Pons (tissue), 1 donor: Measurements from ENCODE around the gene SLC35B3.
"Not testable (repeated sequence)": the region's sequence is repeated elsewhere in the genome, so short reads cannot be mapped to it uniquely, and the experiment has no call there.

Experiments used
- DNase-seq: peaks from one replicate; pipeline ENCODE4 v3.0.0-alpha.2; 2016; ENCODE audit warnings: low spot score

The SLC35B3 gene

GRCh38 chr6:8435093-8435844, at the start of gene SLC35B3:
Gene SLC35B3 (minus strand): TSS chr6:8435545.
- peak; percentile 92 for DNase-seq

GRCh38 chr6:8483650-8484049, 48.3 kb upstream of the SLC35B3 start:
- DNase-seq, result no peak

GRCh38 chr6:8481727-8482126, 46.4 kb upstream of the SLC35B3 start:
- no peak for DNase-seq

- no peak for DNase-seq
Measured at GRCh38 chr6:8478418-8478817, 43.1 kb upstream of the SLC35B3 start.

DNA sequence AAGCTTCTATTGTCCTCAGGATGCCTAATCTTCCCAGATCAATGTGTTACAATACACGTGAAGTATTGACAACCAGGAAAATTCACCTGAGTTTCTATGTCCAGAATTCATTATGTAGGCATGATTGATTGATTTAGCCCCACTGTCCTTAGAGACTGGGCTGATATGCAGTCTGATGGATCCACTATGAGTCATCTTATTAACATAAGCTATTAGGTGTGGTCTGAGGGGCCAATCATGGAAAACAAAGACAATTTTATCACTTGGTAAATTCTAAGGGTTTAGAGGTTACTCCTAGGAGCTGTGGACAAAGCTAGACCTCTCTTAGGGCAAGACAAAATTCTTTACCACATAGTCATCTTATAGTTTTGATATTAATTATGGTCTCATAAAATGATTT, 41.3 kb upstream of the SLC35B3 start:
- no peak for DNase-seq

- DNase-seq, result no peak
Measured at GRCh38 chr6:8468552-8469356, 33.4 kb upstream of the SLC35B3 start.

DNA sequence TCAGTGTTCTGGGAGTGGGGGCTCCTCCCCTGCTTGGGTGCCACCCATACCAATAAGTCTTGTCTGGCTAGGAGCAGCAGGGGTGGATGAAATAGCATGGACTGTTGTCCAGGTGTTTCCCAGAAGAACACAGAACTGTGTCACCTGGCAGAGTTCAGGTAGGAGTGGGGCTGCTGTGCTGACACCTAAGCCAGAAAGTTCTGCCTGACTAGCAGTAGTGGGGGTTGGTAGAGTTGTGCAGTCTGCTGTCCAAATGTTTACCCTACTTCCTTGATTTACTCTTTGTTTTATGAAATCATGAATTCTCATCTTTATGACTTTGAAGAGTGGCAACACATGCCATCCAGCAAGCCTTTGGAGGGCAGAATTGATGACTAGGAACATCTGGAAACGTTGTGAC, 27.3 kb upstream of the SLC35B3 start:
- no peak for DNase-seq

DNA sequence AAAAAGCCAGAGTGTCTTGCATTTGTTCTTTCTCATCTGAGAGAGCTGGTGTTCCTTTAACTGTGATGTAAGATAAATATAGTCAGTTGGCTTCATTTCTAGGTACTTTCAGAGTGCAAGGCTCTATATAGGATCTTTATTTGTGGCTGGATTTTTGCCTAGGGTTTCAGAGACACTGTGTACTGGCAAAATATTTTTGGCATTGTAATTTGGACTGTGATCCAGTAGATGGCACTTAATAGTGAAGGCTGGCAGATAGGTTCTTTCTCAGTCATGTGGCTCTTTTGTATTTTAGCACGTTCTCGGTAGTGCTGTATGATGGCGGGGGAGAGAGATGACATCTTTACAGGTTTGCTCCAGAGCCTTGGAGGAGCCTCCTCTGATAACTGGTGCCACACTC, 26.8 kb upstream of the SLC35B3 start:
- DNase-seq, result no peak

DNA sequence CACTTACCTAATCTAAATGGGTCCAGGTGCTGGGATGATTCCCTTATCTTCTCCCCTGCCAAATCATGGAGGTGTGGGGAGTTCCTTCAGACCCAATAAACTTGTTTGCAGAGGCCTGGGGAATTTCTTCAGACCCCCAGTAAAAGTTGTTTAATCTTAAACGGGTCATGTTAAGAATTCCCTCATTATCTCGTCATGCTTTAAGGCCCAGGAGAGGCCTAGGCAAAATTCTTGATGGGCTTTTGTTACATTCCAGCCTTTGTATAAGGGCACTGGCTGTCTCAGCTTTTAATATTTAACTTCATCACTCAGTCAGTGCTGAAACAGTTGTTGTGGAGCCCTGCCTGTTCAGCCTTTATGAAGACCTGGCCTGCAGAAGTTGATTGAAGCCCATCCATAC, 11.0 kb upstream of the SLC35B3 start:
- DNase-seq, result no peak

DNA sequence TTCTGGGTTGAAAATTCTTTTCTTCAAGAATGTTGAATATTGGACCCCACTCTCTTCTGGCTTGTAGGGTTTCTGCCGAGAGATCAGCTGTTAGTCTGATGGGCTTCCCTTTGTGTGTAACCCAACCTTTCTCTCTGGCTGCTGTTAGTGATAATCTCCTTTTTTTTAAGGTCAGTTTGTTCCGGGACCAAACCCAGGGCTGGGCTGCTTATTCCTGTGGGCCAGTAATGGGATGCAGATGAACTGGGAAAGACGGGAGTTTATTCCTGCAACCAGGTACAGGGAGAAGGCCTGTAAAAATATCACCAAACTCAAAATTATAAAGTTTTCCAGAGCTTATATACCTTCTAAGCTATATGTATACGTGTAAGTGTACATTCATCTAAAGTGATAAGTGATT, 10.6 kb upstream of the SLC35B3 start:
- DNase-seq, result not testable (repeated sequence)

DNA sequence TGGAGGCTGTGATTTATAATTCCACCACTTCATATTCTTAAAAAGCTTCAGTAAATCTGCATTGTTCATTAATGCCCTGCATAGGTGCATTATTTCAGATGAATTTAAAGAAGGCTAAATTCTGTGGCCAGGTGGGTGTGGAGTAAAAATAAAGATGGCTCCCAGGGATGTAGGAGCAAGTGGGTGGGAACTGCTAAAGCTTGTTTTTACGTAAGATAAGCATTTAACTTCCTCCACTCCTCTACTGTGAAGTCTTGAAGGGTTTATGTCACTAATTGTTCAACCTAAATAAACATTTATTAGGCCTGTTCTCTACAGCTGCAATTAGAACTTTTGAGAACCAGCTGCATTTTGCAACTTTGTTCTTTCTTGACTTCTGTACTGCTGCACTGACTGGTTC, 6.8 kb upstream of the SLC35B3 start:
- DNase-seq, result no peak

GRCh38 chr6:8441452-8441851, 6.1 kb upstream of the SLC35B3 start:
- no peak for DNase-seq

DNA sequence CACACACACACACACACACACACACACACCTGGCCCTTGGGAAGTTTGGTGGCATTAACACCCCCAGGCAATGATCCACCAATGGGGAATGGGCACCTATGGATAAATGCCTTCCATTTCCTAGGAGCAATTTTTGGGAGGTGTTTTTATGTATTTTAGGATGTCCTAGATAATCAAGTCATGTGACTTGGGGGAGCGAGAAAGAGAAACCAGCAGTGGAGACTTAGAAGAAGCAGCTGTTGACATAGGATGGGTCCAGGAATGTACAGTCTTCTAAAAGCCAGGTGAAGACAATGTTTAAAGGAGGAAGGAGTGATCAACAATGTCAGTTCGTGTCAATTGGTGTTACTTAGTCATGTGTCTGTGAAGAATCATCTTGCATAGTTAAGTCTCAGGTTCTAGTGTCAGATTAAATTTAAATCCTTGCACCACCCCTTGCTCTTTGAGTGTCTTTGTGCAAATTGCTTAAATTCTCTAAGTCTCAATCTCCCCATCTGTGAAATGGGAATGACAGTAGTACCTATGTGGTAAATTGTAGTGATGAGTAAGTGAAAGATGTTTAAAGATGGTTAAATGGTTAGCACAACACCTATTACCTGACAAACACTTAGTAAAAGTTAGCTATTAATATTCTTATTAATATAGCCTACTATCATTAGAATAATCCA, 4.4 kb upstream of the SLC35B3 start:
- no peak for DNase-seq

DNA sequence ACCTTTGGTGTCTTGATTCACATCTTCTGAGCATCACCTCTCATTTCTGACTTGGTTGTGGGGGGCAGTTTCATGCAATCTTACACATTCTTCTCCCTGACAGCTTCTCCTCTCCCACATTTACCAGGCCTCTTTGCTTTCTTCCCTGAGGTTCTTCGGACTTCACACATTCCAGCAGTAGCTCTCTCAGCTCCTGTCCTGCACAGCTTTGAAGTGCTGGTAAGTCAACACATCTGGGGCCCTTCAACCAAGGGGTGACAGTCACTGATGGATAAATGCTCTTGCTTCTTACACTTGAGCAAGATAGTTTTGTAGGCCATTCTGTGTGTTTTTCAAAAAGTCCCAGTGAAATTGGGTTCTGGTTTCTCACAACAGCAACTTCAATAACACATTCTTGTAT, 2.5 kb upstream of the SLC35B3 start:
- no peak for DNase-seq

DNA sequence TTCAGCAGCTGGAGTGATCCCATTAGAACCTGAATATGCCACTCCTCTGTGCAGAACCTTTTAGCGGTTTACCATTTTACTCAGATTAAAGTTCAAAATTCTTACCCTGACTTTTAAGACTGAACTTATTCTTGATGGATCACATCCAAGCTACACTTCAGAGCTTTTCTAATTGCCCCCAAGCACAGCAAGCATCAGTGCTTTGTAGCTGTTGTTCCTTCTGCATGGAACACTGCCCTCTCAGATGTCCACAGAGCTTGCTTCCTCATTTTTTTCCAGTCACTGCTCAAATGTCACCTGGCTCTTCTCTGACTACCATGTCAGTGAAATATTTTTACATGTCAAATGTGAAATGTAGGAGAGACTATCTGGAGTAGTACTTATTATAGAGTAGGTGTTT, 1.6 kb upstream of the SLC35B3 start:
- DNase-seq, result no peak

- DNase-seq, result no peak
Measured at GRCh38 chr6:8435845-8436168, 462 bp upstream of the SLC35B3 start.

DNA sequence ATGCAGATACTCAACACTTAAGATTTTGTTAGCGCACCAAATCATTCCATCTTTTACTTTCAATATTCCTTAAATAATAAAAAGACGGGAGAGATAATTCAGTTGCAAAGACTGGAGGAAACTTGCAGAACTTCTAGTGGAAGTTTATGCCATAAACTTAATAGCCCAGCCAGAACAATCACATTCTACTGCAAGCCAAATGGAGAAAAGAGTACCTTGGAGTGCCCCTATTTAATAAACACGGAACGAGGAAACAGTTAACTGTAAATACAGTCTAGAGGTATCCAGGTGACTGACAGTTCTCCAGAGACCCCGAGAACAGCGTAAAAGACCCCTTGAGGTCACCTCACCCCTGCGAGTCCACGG, 635 bp downstream of the SLC35B3 start:
- no peak for DNase-seq

DNA sequence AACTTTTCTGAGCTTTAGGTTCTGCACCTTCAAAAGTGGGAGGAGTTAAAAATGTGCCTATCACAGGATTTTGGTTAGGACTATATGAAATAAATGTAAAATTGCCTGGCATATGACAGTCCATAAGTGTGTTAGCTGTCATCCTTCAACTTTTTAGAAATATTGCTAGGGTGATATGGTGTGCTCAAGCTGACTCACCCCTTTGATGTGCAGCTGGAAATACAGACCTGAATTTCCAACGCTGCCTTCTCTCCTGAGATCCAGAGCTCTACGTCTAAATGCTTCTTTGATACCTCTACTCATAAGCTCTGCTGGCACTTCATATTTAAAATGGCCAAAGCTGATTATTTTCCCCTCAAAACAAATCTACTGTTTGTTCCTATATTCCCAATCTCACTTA, 2.7 kb downstream of the SLC35B3 start:
- no peak for DNase-seq

DNA sequence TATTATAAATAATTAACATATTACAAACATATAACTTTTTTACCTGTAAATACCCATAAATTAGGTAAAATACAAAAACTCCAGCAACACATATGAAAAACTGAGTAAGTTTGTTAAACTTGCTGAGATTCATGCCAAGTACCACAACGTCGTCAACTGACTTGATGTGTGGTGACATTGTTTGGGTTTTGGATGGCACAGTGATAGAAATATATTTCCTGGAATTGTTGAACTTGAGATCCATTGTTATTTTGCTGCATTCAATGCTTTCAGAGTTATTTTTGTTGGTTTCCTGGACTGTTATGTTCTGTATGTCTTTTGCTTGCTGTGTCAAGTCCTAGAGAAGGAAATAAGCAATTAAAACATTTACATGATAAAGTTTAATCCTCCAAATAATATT, 5.5 kb downstream of the SLC35B3 start:
- DNase-seq, result no peak

GRCh38 chr6:8426544-8426943, 8.8 kb downstream of the SLC35B3 start:
- not testable (repeated sequence) for DNase-seq

GRCh38 chr6:8420031-8420588, 15.2 kb downstream of the SLC35B3 start:
- no peak for DNase-seq

- DNase-seq, result no peak
Measured at GRCh38 chr6:8415913-8416312, 19.4 kb downstream of the SLC35B3 start.

DNA sequence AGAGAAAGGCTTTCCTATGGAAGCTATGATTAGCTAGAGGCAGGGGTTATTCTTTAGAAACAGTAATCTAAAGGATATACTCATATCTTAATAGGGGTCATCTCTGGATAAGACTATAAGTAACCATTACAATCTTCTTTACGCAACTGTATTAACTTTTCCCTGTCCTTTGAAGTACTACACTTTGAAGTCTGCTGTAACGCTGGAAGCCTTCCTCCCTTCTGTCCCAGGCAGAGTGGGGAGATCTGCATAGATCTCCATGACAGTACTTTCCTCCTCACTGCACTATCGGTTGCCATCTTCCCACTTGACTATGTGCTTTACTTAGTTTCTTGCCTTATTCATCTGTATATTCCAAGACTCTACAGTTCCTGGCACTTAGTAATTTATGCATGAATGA, 20.1 kb downstream of the SLC35B3 start:
- no peak for DNase-seq
